ENCODE data around the gene HNRNPLL.
"Not testable (repeated sequence)": the region's sequence is repeated elsewhere in the genome, so short reads cannot be mapped to it uniquely, and the experiment has no call there.

Gene HNRNPLL

GRCh38 chr2:38602732-38603401 lies at the start of gene HNRNPLL:
TSS of gene HNRNPLL (minus strand) at chr2:38602928. CDS start at chr2:38602626, 302 bp downstream.
- peaks cover 54% of the 10 kb centered on the region for H3K36me3 Mint-ChIP-seq
- H3K9me3 Mint-ChIP-seq: no peaks in the 10 kb centered on the region
- peak within 1 kb of the TSS; percentile 93 for H3K4me3 Mint-ChIP-seq
- H3K4me1 Mint-ChIP-seq: peaks cover 40% of the 10 kb centered on the region
- peak within 1 kb of the TSS; percentile 89 for H3K27ac Mint-ChIP-seq
- peak; percentile 96 to 99 for DNase-seq (ENCODE audit: low spot score in 2 of 2)
- peak; percentile 89 for ATAC-seq

- no peak for ATAC-seq
- H3K4me3 Mint-ChIP-seq: no peak overlapping the region
Observed at GRCh38 chr2:38650717-38651116, 48.0 kb upstream of the HNRNPLL start.

GRCh38 chr2:38650012-38650411 lies 47.3 kb upstream of the HNRNPLL start:
- peaks cover 14% of the 10 kb centered on the region for H3K36me3 Mint-ChIP-seq
- H3K9me3 Mint-ChIP-seq: peaks cover 3% of the 10 kb centered on the region
- no peak overlapping the region for H3K27ac Mint-ChIP-seq
- H3K4me1 Mint-ChIP-seq: peaks cover 51% of the 10 kb centered on the region
- H3K4me3 Mint-ChIP-seq: no peak overlapping the region
- ATAC-seq (no peak), DNase-seq (ENCODE audit: low spot score in 2 of 2) (no peak)

More at GRCh38 chr2:38650717-38651116, 48.0 kb upstream of the HNRNPLL start:
- peaks cover 3% of the 10 kb centered on the region for H3K9me3 Mint-ChIP-seq
- no peak for DNase-seq (ENCODE audit: low spot score in 2 of 2)
- H3K36me3 Mint-ChIP-seq: peaks cover 14% of the 10 kb centered on the region
- H3K27ac Mint-ChIP-seq: no peak overlapping the region
- peaks cover 58% of the 10 kb centered on the region for H3K4me1 Mint-ChIP-seq

GRCh38 chr2:38649176-38649728 lies 46.5 kb upstream of the HNRNPLL start:
- peaks cover 10% of the 10 kb centered on the region for H3K36me3 Mint-ChIP-seq
- peaks cover 3% of the 10 kb centered on the region for H3K9me3 Mint-ChIP-seq
- no peak for ATAC-seq
- no peak overlapping the region for H3K4me3 Mint-ChIP-seq
- DNase-seq (ENCODE audit: low spot score in 2 of 2): no peak
- H3K27ac Mint-ChIP-seq: no peak overlapping the region
- peaks cover 44% of the 10 kb centered on the region for H3K4me1 Mint-ChIP-seq

- Mint-ChIP-seq H3K27ac (peak overlapping the region; percentile 77), H3K4me1 (peaks cover 41% of the 10 kb centered on the region), H3K4me3 (no peak overlapping the region), H3K36me3 (peaks cover 2% of the 10 kb centered on the region), H3K9me3 (peaks cover 3% of the 10 kb centered on the region)
- DNase-seq (ENCODE audit: low spot score in 2 of 2) (no peak), ATAC-seq (peak; percentile 44)
Observed at GRCh38 chr2:38648107-38648761, 45.5 kb upstream of the HNRNPLL start.

GRCh38 chr2:38643683-38644511 lies 41.2 kb upstream of the HNRNPLL start:
- not testable (repeated sequence) for DNase-seq (ENCODE audit: low spot score in 2 of 2); H3K36me3 Mint-ChIP-seq; H3K9me3 Mint-ChIP-seq
- peak overlapping the region; percentile 92 for H3K27ac Mint-ChIP-seq
- peak overlapping the region; percentile 28 for H3K4me3 Mint-ChIP-seq
- peak; percentile 39 for ATAC-seq
- H3K4me1 Mint-ChIP-seq: peaks cover 28% of the 10 kb centered on the region

GRCh38 chr2:38643021-38643671 lies 40.4 kb upstream of the HNRNPLL start:
- Mint-ChIP-seq H3K9me3 (peaks cover 3% of the 10 kb centered on the region), H3K4me3 (peak overlapping the region; percentile 28), H3K36me3 (no peaks in the 10 kb centered on the region), H3K4me1 (peaks cover 26% of the 10 kb centered on the region), H3K27ac (peak overlapping the region; percentile 92)
- DNase-seq (ENCODE audit: low spot score in 2 of 2) (peak in 1 of 2 donors; percentile 48), ATAC-seq (no peak)

GRCh38 chr2:38642373-38643017 lies 39.8 kb upstream of the HNRNPLL start:
- DNase-seq (ENCODE audit: low spot score in 2 of 2); H3K9me3 Mint-ChIP-seq; H3K4me3 Mint-ChIP-seq; H3K36me3 Mint-ChIP-seq; H3K27ac Mint-ChIP-seq; ATAC-seq: not testable (repeated sequence)
- peaks cover 19% of the 10 kb centered on the region for H3K4me1 Mint-ChIP-seq

- no peaks in the 10 kb centered on the region for H3K36me3 Mint-ChIP-seq
- ATAC-seq (no peak), DNase-seq (ENCODE audit: low spot score in 2 of 2) (no peak)
- H3K4me1 Mint-ChIP-seq: peaks cover 21% of the 10 kb centered on the region
- H3K27ac Mint-ChIP-seq: no peak overlapping the region
- H3K9me3 Mint-ChIP-seq: no peaks in the 10 kb centered on the region
- H3K4me3 Mint-ChIP-seq: no peak overlapping the region
Observed at GRCh38 chr2:38636069-38636468, 33.3 kb upstream of the HNRNPLL start.

- no peak overlapping the region for H3K4me3 Mint-ChIP-seq
- DNase-seq (ENCODE audit: low spot score in 2 of 2): no peak
- H3K27ac Mint-ChIP-seq: no peak overlapping the region
- no peaks in the 10 kb centered on the region for H3K36me3 Mint-ChIP-seq
- no peaks in the 10 kb centered on the region for H3K9me3 Mint-ChIP-seq
- H3K4me1 Mint-ChIP-seq: peaks cover 21% of the 10 kb centered on the region
- no peak for ATAC-seq
Observed at GRCh38 chr2:38635139-38635538, 32.4 kb upstream of the HNRNPLL start.

GRCh38 chr2:38634684-38635083 lies 32.0 kb upstream of the HNRNPLL start:
- ATAC-seq (peak; percentile 71), DNase-seq (ENCODE audit: low spot score in 2 of 2) (no peak)
- Mint-ChIP-seq H3K36me3 (no peaks in the 10 kb centered on the region), H3K27ac (no peak overlapping the region), H3K4me3 (no peak overlapping the region), H3K4me1 (peaks cover 21% of the 10 kb centered on the region), H3K9me3 (no peaks in the 10 kb centered on the region)

GRCh38 chr2:38633895-38634294 lies 31.2 kb upstream of the HNRNPLL start:
- Mint-ChIP-seq H3K36me3 (no peaks in the 10 kb centered on the region), H3K27ac (no peak overlapping the region), H3K4me1 (peaks cover 21% of the 10 kb centered on the region), H3K4me3 (no peak overlapping the region), H3K9me3 (no peaks in the 10 kb centered on the region)
- DNase-seq (ENCODE audit: low spot score in 2 of 2): no peak
- ATAC-seq: no peak

- Mint-ChIP-seq H3K9me3 (no peaks in the 10 kb centered on the region), H3K4me3 (no peak overlapping the region), H3K36me3 (no peaks in the 10 kb centered on the region), H3K4me1 (peaks cover 16% of the 10 kb centered on the region), H3K27ac (no peak overlapping the region)
- no peak for ATAC-seq
- no peak for DNase-seq (ENCODE audit: low spot score in 2 of 2)
Observed at GRCh38 chr2:38632980-38633379, 30.3 kb upstream of the HNRNPLL start.

- ATAC-seq (no peak), DNase-seq (ENCODE audit: low spot score in 2 of 2) (no peak)
- H3K4me3 Mint-ChIP-seq: no peak overlapping the region
- H3K36me3 Mint-ChIP-seq: no peaks in the 10 kb centered on the region
- peaks cover 21% of the 10 kb centered on the region for H3K4me1 Mint-ChIP-seq
- H3K9me3 Mint-ChIP-seq: no peaks in the 10 kb centered on the region
- no peak overlapping the region for H3K27ac Mint-ChIP-seq
Observed at GRCh38 chr2:38631976-38632375, 29.2 kb upstream of the HNRNPLL start.

Measured in stimulated activated effector memory CD8-positive, alpha-beta T cell treated with anti-CD3 and anti-CD28 coated beads, Interleukin-12 subunit alpha, Interleukin-12 subunit beta, amount 100 ng/mL, for 72 hours (primary cell).